Measurements from ENCODE around the gene RGS1.

RGS1 gene, protein sequence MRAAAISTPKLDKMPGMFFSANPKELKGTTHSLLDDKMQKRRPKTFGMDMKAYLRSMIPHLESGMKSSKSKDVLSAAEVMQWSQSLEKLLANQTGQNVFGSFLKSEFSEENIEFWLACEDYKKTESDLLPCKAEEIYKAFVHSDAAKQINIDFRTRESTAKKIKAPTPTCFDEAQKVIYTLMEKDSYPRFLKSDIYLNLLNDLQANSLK

DNA sequence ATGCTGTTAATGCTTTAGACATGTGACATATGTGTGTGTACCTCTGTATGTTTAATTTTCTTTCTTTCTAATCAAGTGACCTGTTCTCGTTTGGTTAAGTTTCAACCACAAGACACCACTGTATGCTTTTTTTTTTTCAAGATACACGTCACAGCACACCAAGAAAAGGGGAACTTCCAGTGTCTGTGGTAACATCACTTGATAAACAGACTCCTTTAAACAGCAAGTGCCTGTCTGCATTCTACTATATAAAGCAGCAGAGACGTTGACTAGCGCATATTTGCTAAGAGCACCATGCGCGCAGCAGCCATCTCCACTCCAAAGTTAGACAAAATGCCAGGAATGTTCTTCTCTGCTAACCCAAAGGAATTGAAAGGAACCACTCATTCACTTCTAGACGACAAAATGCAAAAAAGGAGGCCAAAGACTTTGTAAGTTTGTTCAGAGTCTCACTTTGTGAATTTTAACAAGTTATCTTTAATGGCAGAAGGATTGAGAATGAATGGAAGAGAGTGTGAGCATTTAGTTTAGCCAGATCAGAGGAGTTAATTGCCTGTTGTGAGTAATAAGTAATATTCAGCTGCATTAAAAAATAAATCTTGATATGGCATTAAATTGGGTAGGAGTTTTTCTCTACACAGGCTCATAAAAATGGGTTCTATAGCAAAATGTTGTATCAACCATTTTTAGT is at the start of gene RGS1:
Gene RGS1 (plus strand): TSS at position 275 of the 691 bp plus-strand sequence. CDS start 20 bp downstream, at position 295.
- DNase-seq: peak; percentile 27 to 47

DNA sequence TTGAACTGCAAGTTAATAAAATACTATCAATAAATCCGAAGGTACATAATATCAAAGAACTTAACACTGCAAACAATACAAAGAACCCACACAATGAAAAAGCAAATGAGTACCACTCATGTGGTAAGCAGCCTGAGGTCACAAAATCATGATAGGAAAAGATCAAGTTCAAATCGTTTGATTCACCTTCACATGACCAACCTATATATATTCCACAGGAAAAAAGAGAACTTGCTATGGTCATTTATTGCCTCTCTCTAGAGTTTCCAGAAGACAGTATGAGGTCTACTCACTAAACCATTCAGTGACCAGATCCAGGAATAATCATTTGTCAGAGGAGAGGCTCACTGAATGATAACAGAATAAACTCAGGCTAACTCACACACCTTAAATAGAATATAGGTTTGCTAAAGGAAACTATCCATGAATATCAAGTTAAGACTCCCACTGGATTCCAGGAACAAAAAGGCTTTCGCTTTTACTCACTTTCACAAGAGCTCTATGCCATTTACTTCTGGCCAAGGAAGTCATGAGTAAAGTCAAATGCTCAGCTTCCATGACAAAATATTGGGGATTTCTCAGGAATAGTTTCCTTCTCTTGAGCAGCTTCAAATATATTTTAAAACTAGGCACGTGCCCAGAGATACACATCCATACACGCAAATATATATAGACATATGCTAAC is 48.3 kb upstream of the RGS1 start:
- no peak for DNase-seq

DNA sequence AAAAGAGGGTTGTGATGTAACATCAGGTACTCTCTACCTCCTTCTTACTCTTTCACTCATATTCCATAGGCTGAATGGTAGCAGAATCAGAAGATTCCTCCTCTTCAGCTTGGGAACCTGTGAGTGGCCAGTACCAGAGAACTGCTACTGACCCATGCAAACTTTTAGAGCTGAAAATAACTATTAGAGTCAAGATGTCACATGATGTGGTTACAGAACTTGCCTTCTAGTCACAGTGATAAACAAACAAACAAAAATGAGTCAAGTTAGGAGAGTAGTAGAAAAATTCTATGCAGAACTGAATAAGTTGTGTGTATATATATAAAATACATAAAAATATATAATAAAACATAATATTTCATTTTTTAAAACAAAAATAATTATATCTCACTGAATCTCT is 47.6 kb upstream of the RGS1 start:
- no peak for DNase-seq

GRCh38 chr1:192529031-192529755 is 46.4 kb upstream of the RGS1 start:
- DNase-seq: no peak

DNA sequence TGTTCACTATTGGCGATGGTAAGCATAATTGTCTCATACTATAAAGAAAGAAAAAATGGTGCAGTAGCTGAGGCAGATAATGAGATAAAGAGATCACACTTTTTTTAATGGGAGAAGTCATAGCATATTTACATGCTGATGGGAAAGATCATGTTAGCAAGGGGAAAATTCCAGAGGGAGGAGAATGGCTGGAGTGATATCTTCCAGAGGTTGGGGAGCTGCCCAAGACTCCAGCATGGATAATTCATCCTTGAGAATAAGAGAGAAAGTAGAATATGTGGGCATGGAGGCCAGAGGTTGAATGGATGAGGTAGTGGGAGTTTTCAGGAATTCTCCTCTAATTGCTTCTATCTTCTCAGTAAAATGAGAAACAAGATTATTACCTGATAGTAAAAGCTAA is 45.8 kb upstream of the RGS1 start:
- DNase-seq: no peak

DNA sequence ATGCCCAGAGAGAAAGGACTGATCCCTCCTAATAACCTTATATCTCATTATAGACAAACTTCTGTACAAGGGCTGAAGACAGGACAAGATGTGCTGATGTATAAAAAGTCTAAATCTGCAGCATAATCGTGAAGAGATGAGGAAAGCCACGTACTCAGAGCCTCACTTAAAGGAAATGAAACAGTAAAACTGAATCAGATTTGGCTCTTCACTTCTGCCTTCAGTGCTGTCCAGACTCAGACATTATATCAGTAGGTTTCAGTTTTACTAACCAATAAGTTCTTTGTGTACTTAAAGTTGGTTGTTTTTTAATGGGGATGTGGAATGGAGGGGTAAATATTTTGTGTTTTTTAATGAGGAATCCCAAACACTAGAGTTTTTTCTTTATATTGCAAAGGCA is 45.3 kb upstream of the RGS1 start:
- no peak for DNase-seq

- DNase-seq: peak; percentile 44 to 57
Observed at GRCh38 chr1:192531037-192531703, 44.4 kb upstream of the RGS1 start.

- DNase-seq: no peak
Observed at GRCh38 chr1:192534666-192535065, 40.9 kb upstream of the RGS1 start.

DNA sequence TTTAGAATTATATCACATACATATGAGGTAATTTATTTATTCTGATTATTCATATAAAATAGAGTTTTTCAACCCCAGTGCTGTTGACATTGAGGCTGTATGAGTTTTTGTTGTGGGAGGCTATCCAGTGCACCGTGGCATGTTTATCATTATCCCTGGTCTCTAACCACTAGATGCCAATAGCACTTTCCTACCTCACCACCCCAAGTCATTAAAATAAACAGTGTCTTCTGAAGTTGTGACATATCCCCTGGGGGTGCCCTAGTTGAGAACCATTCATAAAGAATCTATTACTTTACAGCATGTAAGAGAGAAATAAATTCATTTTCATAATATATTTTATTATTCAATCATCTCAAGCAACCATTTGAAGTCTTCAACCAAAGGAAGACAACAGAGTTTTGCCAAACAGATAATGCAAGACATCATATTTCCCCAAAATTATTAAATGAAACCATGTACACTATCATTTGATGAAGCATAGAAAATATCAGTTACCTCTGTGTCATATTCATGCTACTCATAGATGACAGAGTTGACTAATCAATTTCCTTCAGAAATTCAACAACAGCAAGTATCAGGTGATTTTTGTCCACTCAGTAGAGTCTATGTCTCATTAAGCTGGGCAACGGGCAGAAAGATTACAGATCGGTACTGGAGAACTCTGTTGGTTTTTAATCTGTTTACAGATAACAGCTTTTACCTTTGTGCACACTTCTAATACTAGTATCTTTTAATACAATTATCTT is 39.5 kb upstream of the RGS1 start:
- DNase-seq: no peak

DNA sequence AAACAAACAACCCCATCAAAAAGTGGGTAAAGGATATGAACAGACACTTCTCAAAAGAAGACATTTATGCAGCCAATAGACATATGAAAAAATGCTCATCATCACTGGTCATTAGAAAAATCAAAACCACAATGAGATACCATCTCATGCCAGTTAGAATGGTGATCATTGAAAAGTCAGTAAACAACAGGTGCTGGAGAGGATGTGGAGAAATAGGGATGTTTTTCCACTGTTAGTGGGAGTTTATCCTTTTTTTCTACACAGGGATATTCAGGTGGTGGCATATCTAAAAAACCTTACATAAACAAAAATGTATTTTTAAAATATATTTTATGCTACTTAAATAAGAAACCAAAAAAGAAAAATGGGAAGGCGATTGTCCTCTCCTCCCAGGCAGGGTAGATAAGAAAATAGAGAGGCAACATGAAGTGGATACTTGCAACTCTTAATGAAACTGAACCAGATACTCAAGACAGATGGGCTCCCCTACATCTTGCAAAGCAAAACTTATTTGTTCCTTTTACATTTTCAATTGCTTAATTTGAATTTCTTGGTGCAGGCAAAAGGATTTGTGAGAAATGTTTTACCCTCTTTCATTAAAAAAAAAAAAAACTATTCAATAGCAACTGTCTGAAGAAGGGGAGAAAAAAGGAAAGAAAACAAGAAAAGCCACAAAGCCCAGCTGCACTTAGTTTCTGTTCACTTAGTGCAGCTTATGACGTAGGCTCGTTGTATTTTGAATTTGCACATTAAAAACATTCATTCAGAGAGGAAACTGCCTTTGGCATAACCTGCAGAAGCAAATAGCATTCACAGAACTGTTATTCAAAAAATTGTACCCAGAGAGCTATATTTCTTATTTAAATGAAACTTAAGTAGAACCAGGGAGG is 36.9 kb upstream of the RGS1 start:
- DNase-seq: no peak

GRCh38 chr1:192539297-192540092 is 36.1 kb upstream of the RGS1 start:
- DNase-seq: no peak

GRCh38 chr1:192543445-192543844 is 32.1 kb upstream of the RGS1 start:
- DNase-seq: no peak

DNA sequence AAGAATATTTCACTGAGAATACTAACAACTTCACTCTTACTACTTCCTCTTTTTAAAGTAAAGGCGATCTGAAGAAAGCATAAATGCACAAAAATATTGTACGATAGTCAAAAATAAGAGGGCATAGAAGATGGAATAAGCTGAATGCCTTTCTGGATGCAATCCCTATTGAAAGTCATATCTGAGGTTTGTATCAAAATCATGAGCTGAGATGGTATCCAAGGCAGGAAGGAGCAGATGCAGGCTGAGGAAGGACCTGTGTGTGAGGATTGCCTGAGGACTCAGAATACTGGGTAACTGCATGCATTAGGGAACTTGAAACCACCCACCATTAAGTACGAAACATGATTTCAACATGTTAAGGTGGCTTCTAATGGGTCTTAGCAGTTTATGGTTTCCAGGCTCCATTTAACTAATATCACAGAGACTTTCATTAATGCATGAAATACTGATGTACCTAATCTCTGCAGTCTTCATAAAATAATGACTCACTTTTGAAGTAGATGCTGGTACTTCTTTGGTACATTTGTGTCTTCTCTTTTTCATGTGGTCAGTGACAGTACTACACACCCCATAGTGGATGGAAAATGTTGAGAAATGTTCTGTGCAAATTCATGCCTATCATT is 29.6 kb upstream of the RGS1 start:
- DNase-seq: no peak

- DNase-seq: no peak
Observed at GRCh38 chr1:192546596-192547190, 28.9 kb upstream of the RGS1 start.

DNA sequence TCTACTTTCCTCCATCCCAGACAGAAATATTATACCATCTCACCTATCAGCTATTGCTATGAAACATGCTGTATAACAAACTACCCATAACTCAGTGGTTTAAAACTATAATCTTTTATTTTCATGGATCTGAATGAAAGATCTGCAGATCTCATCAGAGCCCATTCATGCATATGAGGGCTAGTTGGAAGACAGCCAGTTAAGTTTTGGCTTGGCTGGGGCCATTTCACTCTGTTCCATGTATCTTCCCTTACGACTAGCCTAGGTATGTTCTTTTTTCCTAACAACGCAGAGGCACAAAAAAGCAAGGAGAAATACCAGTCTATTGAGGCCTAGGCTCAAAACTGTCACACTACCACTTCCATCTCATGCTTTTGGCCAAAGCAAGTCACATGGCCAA is 28.1 kb upstream of the RGS1 start:
- DNase-seq: no peak

- DNase-seq: no peak
Observed at GRCh38 chr1:192549937-192550336, 25.6 kb upstream of the RGS1 start.

- DNase-seq: no peak
Observed at GRCh38 chr1:192550922-192551534, 24.5 kb upstream of the RGS1 start.

GRCh38 chr1:192552760-192553191 is 22.8 kb upstream of the RGS1 start:
- no peak for DNase-seq

DNA sequence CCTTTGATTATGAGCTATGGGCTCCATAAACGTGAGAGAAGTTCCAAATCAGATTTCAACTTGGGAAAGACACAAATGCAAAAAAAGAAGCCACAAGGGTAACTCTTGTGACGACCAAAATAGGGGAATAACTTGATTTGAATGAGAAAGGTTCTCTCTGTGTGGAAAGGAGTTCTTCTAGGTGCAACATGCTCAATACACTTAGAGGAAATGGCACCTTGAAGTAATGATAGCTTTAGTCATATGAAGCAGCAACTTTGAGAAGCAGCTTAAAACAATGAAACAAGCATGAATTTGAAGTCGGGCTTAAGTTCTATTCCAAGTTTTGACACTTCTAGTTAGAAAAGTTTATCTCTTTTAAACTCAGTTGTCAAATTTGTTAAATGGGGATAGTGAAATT is 21.8 kb upstream of the RGS1 start:
- DNase-seq: no peak
